BE2C (cell line): ENCODE data around the gene ABHD12B.

Experiments
- DNase-seq: peaks from one replicate; pipeline ENCODE4 v3.0.0-alpha.2; 2020
- H3K27me3 ChIP-seq: fragments of 250-450 bp; sonication (Bioruptor Pico); 2 replicates; pipeline ENCODE4 v1.5.1; 2020; ENCODE audit warnings: mild to moderate bottlenecking
- H3K36me3 ChIP-seq: fragments of 250-450 bp; sonication (Bioruptor Pico); 2 replicates; pipeline ENCODE4 v1.5.1; 2020; ENCODE audit warnings: mild to moderate bottlenecking
- H3K4me1 ChIP-seq: fragments of 250-450 bp; sonication (Bioruptor Pico); 2 replicates; pipeline ENCODE4 v1.5.1; 2020
- H3K4me3 ChIP-seq: 2 replicates; pipeline ENCODE4 v1.5.1; 2011; ENCODE audit warnings: low read depth, low read length
- H3K9me3 ChIP-seq: fragments of 250-450 bp; sonication (Bioruptor Pico); 2 replicates; pipeline ENCODE4 v1.5.1; 2020
- CTCF ChIP-seq: IDR thresholded peaks from 2 replicates; pipeline ENCODE4 v1.5.1; 2012; ENCODE audit warnings: mild to moderate bottlenecking, low read depth, low read length

ABHD12B gene

GRCh38 chr14:50862036-50862570 lies 9.8 kb upstream of the ABHD12B start:
- Histone ChIP-seq H3K36me3 (no peaks in the 10 kb centered on the region), H3K9me3 (no peaks in the 10 kb centered on the region), H3K27me3 (no peaks in the 10 kb centered on the region), H3K4me1 (peaks cover 4% of the 10 kb centered on the region; the same call in 1 of the 2 replicates), H3K4me3 (no peak overlapping the region)
- no peak for DNase-seq
- no peak for TF ChIP-seq CTCF

GRCh38 chr14:50864237-50864636 lies 7.6 kb upstream of the ABHD12B start:
- Histone ChIP-seq H3K4me3 (no peak overlapping the region), H3K9me3 (no peaks in the 10 kb centered on the region), H3K4me1 (peaks cover 4% of the 10 kb centered on the region; the same call in 1 of the 2 replicates), H3K27me3 (no peaks in the 10 kb centered on the region), H3K36me3 (no peaks in the 10 kb centered on the region)
- DNase-seq, result no peak
- TF ChIP-seq CTCF, result no peak

- TF ChIP-seq CTCF, result no peak
- H3K36me3 ChIP-seq, result no peaks in the 10 kb centered on the region
- no peaks in the 10 kb centered on the region for H3K9me3 ChIP-seq
- peaks cover 4% of the 10 kb centered on the region; the same call in 1 of the 2 replicates for H3K4me1 ChIP-seq
- H3K27me3 ChIP-seq, result no peaks in the 10 kb centered on the region
- H3K4me3 ChIP-seq, result no peak overlapping the region
- no peak for DNase-seq
These were observed 6.9 kb upstream of the ABHD12B start for GRCh38 chr14:50864946-50865345.

GRCh38 chr14:50865391-50866076 lies 6.3 kb upstream of the ABHD12B start:
- no peak for DNase-seq
- H3K36me3 ChIP-seq, result no peaks in the 10 kb centered on the region
- no peak for TF ChIP-seq CTCF
- H3K9me3 ChIP-seq, result no peaks in the 10 kb centered on the region
- peaks cover 4% of the 10 kb centered on the region; the same call in 1 of the 2 replicates for H3K4me1 ChIP-seq
- H3K4me3 ChIP-seq, result no peak overlapping the region
- H3K27me3 ChIP-seq, result no peaks in the 10 kb centered on the region

- H3K4me3 ChIP-seq, result no peak overlapping the region
- no peaks in the 10 kb centered on the region for H3K36me3 ChIP-seq
- no peaks in the 10 kb centered on the region for H3K9me3 ChIP-seq
- TF ChIP-seq CTCF, result no peak
- DNase-seq, result no peak
- H3K27me3 ChIP-seq, result peaks cover 5% of the 10 kb centered on the region
- H3K4me1 ChIP-seq, result no peaks in the 10 kb centered on the region; the same call in 1 of the 2 replicates
These were observed 625 bp upstream of the ABHD12B start for GRCh38 chr14:50871228-50871627.

- Histone ChIP-seq H3K27me3 (peaks cover 5% of the 10 kb centered on the region), H3K9me3 (no peaks in the 10 kb centered on the region), H3K4me1 (no peaks in the 10 kb centered on the region; the same call in 1 of the 2 replicates), H3K36me3 (no peaks in the 10 kb centered on the region), H3K4me3 (no peak overlapping the region)
- no peak for TF ChIP-seq CTCF
- no peak for DNase-seq
These were observed 2.9 kb downstream of the ABHD12B start for GRCh38 chr14:50874757-50875156.
